PC-3 (cell line): Measurements from ENCODE around the gene OR12D1. TPM values are rescaled to one million over a fixed set of nuclear protein-coding genes. Genes with fewer than 3 reads are reported as not detected.

Experiments
- ATAC-seq: fragments of 200-7000 bp; cut with Tn5 transposase; 2 replicates; pipeline ENCODE4 v1.9.1; 2020; ENCODE audit warnings: mild to moderate bottlenecking, moderate library complexity
- BruUV-seq: library from RNA; stranded (reverse); fragments of 400-500 nt; replicated peaks from 2 replicates; lab custom pipeline; 2021; lab: Mats Ljungman, UMichigan
- CTCF ChIA-PET: fragments of 300-600 bp; sonication (Branson Sonifier 250); formaldehyde crosslinking; loops from one replicate; lab custom pipeline; 2022; ENCODE audit warnings: antibody characterized with exemption; lab: Charles Lee
- POLR2A ChIA-PET: fragments of 300-600 bp; sonication (Branson Sonifier 250); formaldehyde crosslinking; loops from one replicate; lab custom pipeline; 2022; ENCODE audit warnings: antibody characterized with exemption; ENCODE audit not compliant: unreplicated experiment; lab: Charles Lee
- DNase-seq: peaks from one replicate; pipeline ENCODE4 v3.0.0-alpha.2; 2015
- H2AFZ ChIP-seq: fragments of 300-600 bp; sonication (generic); 2 replicates; pipeline ENCODE4 v1.6.0; 2016; ENCODE audit warnings: antibody characterized with exemption, low read length
- H3F3A ChIP-seq: fragments of 300-600 bp; sonication (generic); one replicate; pipeline ENCODE4 v1.6.0; 2017; ENCODE audit warnings: antibody characterized with exemption, low read length, control low read depth, mild to moderate bottlenecking; ENCODE audit not compliant: unreplicated experiment
- H3K27ac ChIP-seq: fragments of 300-600 bp; sonication (generic); 2 replicates; pipeline ENCODE4 v1.5.1; 2016; ENCODE audit warnings: mild to moderate bottlenecking, low read length
- H3K27me3 ChIP-seq: fragments of 300-600 bp; sonication (generic); 2 replicates; pipeline ENCODE4 v1.6.1; 2016; ENCODE audit warnings: low read length, mixed read lengths
- H3K36me3 ChIP-seq: fragments of 300-600 bp; sonication (generic); 2 replicates; pipeline ENCODE4 v1.6.1; 2016; ENCODE audit warnings: low read depth, mixed run types, low read length, mixed read lengths
- H3K4me1 ChIP-seq: fragments of 300-600 bp; sonication (generic); 2 replicates; pipeline ENCODE4 v1.5.1; 2016; ENCODE audit warnings: low read length; ENCODE audit not compliant: insufficient read depth
- H3K4me2 ChIP-seq: fragments of 300-600 bp; sonication (generic); 2 replicates; pipeline ENCODE4 v1.6.0; 2016; ENCODE audit warnings: low read length
- H3K4me3 ChIP-seq: fragments of 300-600 bp; sonication (generic); 2 replicates; pipeline ENCODE4 v1.5.1; 2016; ENCODE audit warnings: mild to moderate bottlenecking, low read length, mixed read lengths
- H3K79me2 ChIP-seq: fragments of 300-600 bp; sonication (generic); 2 replicates; pipeline ENCODE4 v1.6.1; 2017; ENCODE audit warnings: low read length, mixed read lengths
- H3K9ac ChIP-seq: fragments of 300-600 bp; sonication (generic); 2 replicates; pipeline ENCODE4 v1.6.0; 2016; ENCODE audit warnings: mild to moderate bottlenecking, low read length
- H3K9me2 ChIP-seq: fragments of 300-600 bp; sonication (generic); replicated peaks from 2 replicates; pipeline ENCODE4 v1.6.1; 2016; ENCODE audit warnings: mixed run types, low read length, mixed read lengths
- H3K9me3 ChIP-seq: fragments of 300-600 bp; sonication (generic); 2 replicates; pipeline ENCODE4 v1.6.1; 2016; ENCODE audit warnings: low read length, mixed read lengths
- H4K20me1 ChIP-seq: fragments of 300-600 bp; sonication (generic); 2 replicates; pipeline ENCODE4 v1.6.1; 2016; ENCODE audit warnings: low read length, mixed read lengths
- EZH2 ChIP-seq: fragments of 300-600 bp; sonication (generic); IDR thresholded peaks from one replicate; pipeline ENCODE4 v1.6.1; 2017; ENCODE audit warnings: antibody characterized with exemption, mild to moderate bottlenecking, low read length; ENCODE audit not compliant: unreplicated experiment
- EZH2phosphoT487 ChIP-seq: fragments of 300-600 bp; sonication (generic); IDR thresholded peaks from 2 replicates; pipeline ENCODE4 v1.6.1; 2018; ENCODE audit warnings: mild to moderate bottlenecking, antibody characterized with exemption, low read length, borderline replicate concordance
- intact Hi-C: fragments of 100-400 bp; cut with micrococcal nuclease; formaldehyde crosslinking; loops from 2 replicates; pipeline ENCODE4 v1.9.0; 2023
- total RNA-seq: library from RNA; depleted of rRNA; stranded (reverse); fragments of >200 nt; gene quantifications from 2 replicates; pipeline ENCODE4 v1.2.3, GENCODE V29; 2014
- TF ChIP-seq, protein P1 (sequence below): fragments of 300-600 bp; sonication (generic); conservative IDR thresholded peaks from 2 replicates; pipeline ENCODE4 v1.5.1; 2017; ENCODE audit warnings: antibody characterized with exemption, low read depth, mild to moderate bottlenecking, low read length

Gene OR12D1
- total RNA-seq, 1 experiment from 2014 or later: not detected

DNA sequence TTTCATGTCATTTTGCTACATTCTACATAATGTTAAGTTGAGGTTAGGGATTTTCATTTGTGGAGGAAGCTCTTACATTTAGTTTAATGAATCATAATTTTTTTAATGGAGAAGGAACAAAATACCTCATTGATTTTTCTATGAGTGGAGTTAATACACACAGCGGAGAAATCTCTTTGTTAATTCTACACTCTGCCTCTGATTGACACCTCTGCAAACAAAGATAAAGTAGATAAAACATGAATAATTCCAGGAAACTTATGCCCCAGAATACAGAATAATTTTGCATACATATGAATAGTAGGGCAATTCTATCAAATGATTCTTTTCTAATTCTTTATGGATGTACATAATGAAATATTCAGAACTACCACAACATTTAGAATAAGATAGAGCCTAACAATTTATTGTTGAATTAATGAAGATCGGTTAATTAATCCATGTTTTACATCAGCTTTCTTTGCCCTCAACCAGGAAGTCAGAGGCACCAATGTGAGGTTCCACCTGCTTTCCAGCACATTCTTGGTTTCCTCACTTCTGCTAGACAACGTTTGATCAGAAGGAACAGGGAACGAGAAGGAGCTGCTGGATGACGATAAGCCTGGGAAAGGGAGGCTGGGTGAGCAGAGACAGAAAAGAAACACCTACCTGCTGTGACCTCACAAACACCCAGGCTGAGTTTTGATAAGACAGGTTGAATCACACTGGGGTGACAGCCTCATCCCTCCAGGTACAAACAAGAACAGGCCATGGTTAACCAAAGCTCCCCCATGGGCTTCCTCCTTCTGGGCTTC, 46.5 kb downstream of the OR12D1 start:
- intact Hi-C loops: no loop called here
- H3K27me3 ChIP-seq: peaks cover 40% of the 10 kb centered on the region
- no peak for ATAC-seq

DNA sequence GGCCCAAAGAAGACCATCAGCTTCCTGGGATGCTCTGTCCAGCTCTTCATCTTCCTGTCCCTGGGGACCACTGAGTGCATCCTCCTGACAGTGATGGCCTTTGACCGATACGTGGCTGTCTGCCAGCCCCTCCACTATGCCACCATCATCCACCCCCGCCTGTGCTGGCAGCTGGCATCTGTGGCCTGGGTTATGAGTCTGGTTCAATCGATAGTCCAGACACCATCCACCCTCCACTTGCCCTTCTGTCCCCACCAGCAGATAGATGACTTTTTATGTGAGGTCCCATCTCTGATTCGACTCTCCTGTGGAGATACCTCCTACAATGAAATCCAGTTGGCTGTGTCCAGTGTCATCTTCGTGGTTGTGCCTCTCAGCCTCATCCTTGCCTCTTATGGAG, 47.3 kb downstream of the OR12D1 start:
- Histone ChIP-seq H2AFZ (no peak overlapping the region), H3K4me3 (no peak overlapping the region), H3K27ac (no peak overlapping the region), H3K4me2 (no peak overlapping the region), H3K9me3 (no peaks in the 10 kb centered on the region), H3K9ac (no peak overlapping the region), H4K20me1 (no peaks in the 10 kb centered on the region), H3K36me3 (no peaks in the 10 kb centered on the region), H3K9me2 (no peaks in the 10 kb centered on the region), H3K27me3 (peaks cover 35% of the 10 kb centered on the region), H3K4me1 (peaks cover 16% of the 10 kb centered on the region), H3K79me2 (no peaks in the 10 kb centered on the region), H3F3A (no peaks in the 10 kb centered on the region)
- intact Hi-C loops: no loop called here
- ATAC-seq: no peak
- DNase-seq: no peak
- no TSS peak for BruUV-seq
- ChIA-PET POLR2A (no interaction called here), CTCF (no interaction called here)
- TF ChIP-seq EZH2phosphoT487: no peak
- TF ChIP-seq, protein P1, sequence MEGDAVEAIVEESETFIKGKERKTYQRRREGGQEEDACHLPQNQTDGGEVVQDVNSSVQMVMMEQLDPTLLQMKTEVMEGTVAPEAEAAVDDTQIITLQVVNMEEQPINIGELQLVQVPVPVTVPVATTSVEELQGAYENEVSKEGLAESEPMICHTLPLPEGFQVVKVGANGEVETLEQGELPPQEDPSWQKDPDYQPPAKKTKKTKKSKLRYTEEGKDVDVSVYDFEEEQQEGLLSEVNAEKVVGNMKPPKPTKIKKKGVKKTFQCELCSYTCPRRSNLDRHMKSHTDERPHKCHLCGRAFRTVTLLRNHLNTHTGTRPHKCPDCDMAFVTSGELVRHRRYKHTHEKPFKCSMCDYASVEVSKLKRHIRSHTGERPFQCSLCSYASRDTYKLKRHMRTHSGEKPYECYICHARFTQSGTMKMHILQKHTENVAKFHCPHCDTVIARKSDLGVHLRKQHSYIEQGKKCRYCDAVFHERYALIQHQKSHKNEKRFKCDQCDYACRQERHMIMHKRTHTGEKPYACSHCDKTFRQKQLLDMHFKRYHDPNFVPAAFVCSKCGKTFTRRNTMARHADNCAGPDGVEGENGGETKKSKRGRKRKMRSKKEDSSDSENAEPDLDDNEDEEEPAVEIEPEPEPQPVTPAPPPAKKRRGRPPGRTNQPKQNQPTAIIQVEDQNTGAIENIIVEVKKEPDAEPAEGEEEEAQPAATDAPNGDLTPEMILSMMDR: no peak
- TF ChIP-seq EZH2: no peak

More for the DNA sequence above, 46.5 kb downstream of the OR12D1 start:
- TF ChIP-seq EZH2phosphoT487 (no peak), EZH2 (no peak)
- TF ChIP-seq, protein P1: no peak
- H3K9ac ChIP-seq: no peak overlapping the region
- CTCF ChIA-PET: no interaction called here
- H3K4me3 ChIP-seq: no peak overlapping the region
- no peaks in the 10 kb centered on the region for H3K9me2 ChIP-seq
- no peak overlapping the region for H3K4me2 ChIP-seq
- H3K9me3 ChIP-seq: no peaks in the 10 kb centered on the region
- no peak overlapping the region for H2AFZ ChIP-seq
- H3F3A ChIP-seq: no peaks in the 10 kb centered on the region
- no peaks in the 10 kb centered on the region for H3K79me2 ChIP-seq
- H3K27ac ChIP-seq: no peak overlapping the region
- H4K20me1 ChIP-seq: no peaks in the 10 kb centered on the region
- H3K36me3 ChIP-seq: no peaks in the 10 kb centered on the region
- no peak for DNase-seq
- no TSS peak for BruUV-seq
- POLR2A ChIA-PET: no interaction called here
- peaks cover 16% of the 10 kb centered on the region for H3K4me1 ChIP-seq

DNA sequence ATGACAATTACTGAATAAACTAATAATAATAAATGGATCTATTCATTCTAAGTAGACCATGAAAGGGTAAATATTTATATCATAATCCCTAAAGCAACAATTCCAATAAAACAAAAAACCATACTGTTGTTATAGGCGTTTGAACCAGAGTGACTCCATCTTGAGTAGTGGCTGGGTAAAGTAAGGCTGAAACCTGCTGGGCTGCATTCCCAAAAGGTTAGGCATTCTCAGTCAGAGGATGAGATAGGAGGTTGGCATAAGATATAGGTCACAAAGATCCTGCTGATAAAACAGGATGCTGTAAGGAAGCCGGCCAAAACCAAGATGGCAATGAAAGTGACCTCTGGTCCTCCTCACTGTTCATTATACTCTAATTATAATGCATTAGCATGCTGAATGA, 50.6 kb downstream of the OR12D1 start:
- H3K9ac ChIP-seq: no peak overlapping the region
- TF ChIP-seq, protein P1: no peak
- TF ChIP-seq EZH2: no peak
- no peak for TF ChIP-seq EZH2phosphoT487
- peaks cover 21% of the 10 kb centered on the region; the same call in 1 of the 2 replicates for H3K27me3 ChIP-seq
- no TSS peak for BruUV-seq
- no peaks in the 10 kb centered on the region for H3K36me3 ChIP-seq
- CTCF ChIA-PET: no interaction called here
- no peaks in the 10 kb centered on the region for H3F3A ChIP-seq
- H2AFZ ChIP-seq: no peak overlapping the region
- H3K4me1 ChIP-seq: peaks cover 16% of the 10 kb centered on the region
- intact Hi-C loops: no loop called here
- peak; percentile 78 for DNase-seq
- ATAC-seq: no peak
- H3K4me3 ChIP-seq: no peak overlapping the region
- no peak overlapping the region for H3K4me2 ChIP-seq
- H3K9me2 ChIP-seq: no peaks in the 10 kb centered on the region
- H3K27ac ChIP-seq: no peak overlapping the region
- POLR2A ChIA-PET: no interaction called here
- no peaks in the 10 kb centered on the region for H3K9me3 ChIP-seq
- no peaks in the 10 kb centered on the region for H4K20me1 ChIP-seq
- H3K79me2 ChIP-seq: no peaks in the 10 kb centered on the region
